Right renal cortex interstitium (tissue), 3 donors: ENCODE measurements around the gene NSDHL. TPM values are rescaled to one million over a fixed set of nuclear protein-coding genes. Genes with fewer than 3 reads are reported as not detected.
"Not testable (repeated sequence)": the region's sequence is repeated elsewhere in the genome, so short reads cannot be mapped to it uniquely, and the experiment has no call there.

Experiments used
- DNase-seq, 3 donors: peaks; one replicate each; pipeline ENCODE4 v3.0.0-alpha.2; 2013; ENCODE audit warnings: low read depth in 3 of 3, low spot score in 2 of 3
- polyA plus RNA-seq, 3 donors: library from polyadenylated mRNA; unstranded; fragments of 120-200 nt; gene quantifications; one replicate each; pipeline ENCODE4 v1.2.1, GENCODE V29; 2013; ENCODE audit not compliant: insufficient read length in 3 of 3

The NSDHL gene
- polyA plus RNA-seq, 3 donors: 30.8 to 31.8 (median 31.2) TPM

GRCh38 chrX:152910018-152910417, 79.2 kb downstream of the NSDHL start:
- not testable (repeated sequence) for DNase-seq

GRCh38 chrX:152912106-152912505, 81.2 kb downstream of the NSDHL start:
- no peak for DNase-seq

- DNase-seq: no peak
Observed at GRCh38 chrX:152912641-152913040, 81.8 kb downstream of the NSDHL start.

GRCh38 chrX:152913346-152913745, 82.5 kb downstream of the NSDHL start:
- no peak for DNase-seq

GRCh38 chrX:152913910-152914309, 83.0 kb downstream of the NSDHL start:
- no peak for DNase-seq

- DNase-seq: no peak
Observed at GRCh38 chrX:152915541-152916241, 84.8 kb downstream of the NSDHL start.

- no peak for DNase-seq
Observed at GRCh38 chrX:152917656-152918579, 87.1 kb downstream of the NSDHL start.

- DNase-seq: no peak
Observed at GRCh38 chrX:152918707-152919106, 87.8 kb downstream of the NSDHL start.

Other genes starting within 250 kb of the NSDHL start
- gene GABRQ, start 193.2 kb upstream of the NSDHL start, polyA plus RNA-seq: 1 to 10 TPM; 1.4 to 2.0 (median 1.6) TPM
- not detected for gene MAGEA3, start 132.3 kb upstream of the NSDHL start, polyA plus RNA-seq
- not detected for gene CSAG2, start 121.8 kb upstream of the NSDHL start, polyA plus RNA-seq
- not detected for gene MAGEA2B, start 116.4 kb upstream of the NSDHL start, polyA plus RNA-seq
- not detected for gene CSAG1, start 97.3 kb upstream of the NSDHL start, polyA plus RNA-seq
- gene MAGEA12, start 97.3 kb upstream of the NSDHL start, polyA plus RNA-seq: not detected
- gene MAGEA2, start 77.2 kb upstream of the NSDHL start, polyA plus RNA-seq: not detected
- gene CSAG3, start 71.8 kb upstream of the NSDHL start, polyA plus RNA-seq: not detected
- not detected for gene MAGEA6, start 61.4 kb upstream of the NSDHL start, polyA plus RNA-seq
- 100 to 1,000 TPM; 132 to 135 (median 133) TPM for gene CETN2, start 306 bp upstream of the NSDHL start, polyA plus RNA-seq
- 10 to 100 TPM; 46.7 to 50.7 (median 49.5) TPM for gene ZNF185, start 67.0 kb downstream of the NSDHL start, polyA plus RNA-seq
- under 1 TPM; 0.10 to 0.40 (median 0.21) TPM for gene PNMA5, start 163.1 kb downstream of the NSDHL start, polyA plus RNA-seq
- 10 to 100 TPM; 16.7 to 27.8 (median 24.7) TPM for gene PNMA3, start 225.4 kb downstream of the NSDHL start, polyA plus RNA-seq
- 1 to 10 TPM; 7.0 to 9.9 (median 7.8) TPM for gene PNMA6A, start 241.4 kb downstream of the NSDHL start, polyA plus RNA-seq